IPS DF 6.9 (cell line): ENCODE measurements around the gene BMERB1.

Experiments
- DNase-seq: peaks from one replicate; pipeline ENCODE4 v3.0.0-alpha.2; 2013; ENCODE audit warnings: low read depth, low spot score
- H3K27ac ChIP-seq: one replicate; pipeline ENCODE4 v1.5.1; 2013; ENCODE audit warnings: low read length, control low read depth
- H3K27me3 ChIP-seq: 2 replicates; pipeline ENCODE4 v1.6.1; 2013; ENCODE audit warnings: mild to moderate bottlenecking, low read length; ENCODE audit not compliant: control insufficient read depth, insufficient read depth
- H3K36me3 ChIP-seq: 2 replicates; pipeline ENCODE4 v1.6.1; 2013; ENCODE audit warnings: low read length; ENCODE audit not compliant: control insufficient read depth, insufficient read depth
- H3K4me1 ChIP-seq: 2 replicates; pipeline ENCODE4 v1.6.1; 2013; ENCODE audit warnings: low read length; ENCODE audit not compliant: control insufficient read depth, insufficient read depth
- H3K4me3 ChIP-seq: 2 replicates; pipeline ENCODE4 v1.5.1; 2013; ENCODE audit warnings: mild to moderate bottlenecking, low read length
- H3K9me3 ChIP-seq: 2 replicates; pipeline ENCODE4 v1.6.1; 2013; ENCODE audit warnings: low read length, inconsistent platforms; ENCODE audit not compliant: control insufficient read depth, insufficient read depth
- WGBS: extraction: QIAGEN DNeasy Blood & Tissue Kit; methylation state at CpG from one replicate; pipeline ENCODE4 v1.1.7; 2013; ENCODE audit warnings: mixed read lengths, missing lambda C conversion rate; ENCODE audit not compliant: insufficient read length, insufficient coverage; 5-methylcytosine and 5-hydroxymethylcytosine counted together

The BMERB1 gene

GRCh38 chr16:15587152-15587825 lies 152.9 kb downstream of the BMERB1 start:
- Histone ChIP-seq H3K4me3 (no peak overlapping the region), H3K36me3 (peaks cover 10% of the 10 kb centered on the region), H3K27me3 (no peaks in the 10 kb centered on the region), H3K4me1 (no peaks in the 10 kb centered on the region; the same call in 1 of the 2 replicates), H3K27ac (no peak overlapping the region), H3K9me3 (no peaks in the 10 kb centered on the region)
- no CpG with 5 or more reads among the region's 17 CpGs for WGBS
- no peak for DNase-seq

- no peak overlapping the region for H3K4me3 ChIP-seq
- H3K36me3 ChIP-seq: peaks cover 3% of the 10 kb centered on the region
- no peak for DNase-seq
- no peaks in the 10 kb centered on the region for H3K9me3 ChIP-seq
- H3K27ac ChIP-seq: no peak overlapping the region
- no peaks in the 10 kb centered on the region for H3K27me3 ChIP-seq
- WGBS: no CpG with 5 or more reads among the region's 9 CpGs
- H3K4me1 ChIP-seq: no peaks in the 10 kb centered on the region; the same call in 1 of the 2 replicates
These were observed 157.9 kb downstream of the BMERB1 start for GRCh38 chr16:15592324-15592723.

- no peaks in the 10 kb centered on the region for H3K9me3 ChIP-seq
- H3K4me1 ChIP-seq: no peaks in the 10 kb centered on the region
- H3K27ac ChIP-seq: no peak overlapping the region
- peaks cover 4% of the 10 kb centered on the region; the same call in 1 of the 2 replicates for H3K36me3 ChIP-seq
- H3K4me3 ChIP-seq: no peak overlapping the region
- DNase-seq: no peak
- no peaks in the 10 kb centered on the region for H3K27me3 ChIP-seq
- WGBS: no CpG with 5 or more reads among the region's 9 CpGs
These were observed 158.8 kb downstream of the BMERB1 start for GRCh38 chr16:15593235-15593634.

GRCh38 chr16:15594711-15595320 lies 160.4 kb downstream of the BMERB1 start:
- no peak overlapping the region for H3K27ac ChIP-seq
- H3K27me3 ChIP-seq: no peaks in the 10 kb centered on the region
- H3K4me3 ChIP-seq: no peak overlapping the region
- peaks cover 13% of the 10 kb centered on the region for H3K36me3 ChIP-seq
- H3K9me3 ChIP-seq: no peaks in the 10 kb centered on the region
- no peaks in the 10 kb centered on the region for H3K4me1 ChIP-seq
- no peak for DNase-seq
- no CpG with 5 or more reads among the region's 6 CpGs for WGBS

- Histone ChIP-seq H3K4me1 (no peaks in the 10 kb centered on the region), H3K27me3 (no peaks in the 10 kb centered on the region), H3K27ac (no peak overlapping the region), H3K9me3 (no peaks in the 10 kb centered on the region), H3K36me3 (peaks cover 16% of the 10 kb centered on the region), H3K4me3 (no peak overlapping the region)
- no CpG with 5 or more reads among the region's 6 CpGs for WGBS
- no peak for DNase-seq
These were observed 162.7 kb downstream of the BMERB1 start for GRCh38 chr16:15597135-15597534.

GRCh38 chr16:15597822-15598647 lies 163.6 kb downstream of the BMERB1 start:
- no peak for DNase-seq
- H3K9me3 ChIP-seq: no peaks in the 10 kb centered on the region
- peaks cover 16% of the 10 kb centered on the region for H3K36me3 ChIP-seq
- WGBS: no CpG with 5 or more reads among the region's 15 CpGs
- no peaks in the 10 kb centered on the region for H3K27me3 ChIP-seq
- H3K4me1 ChIP-seq: no peaks in the 10 kb centered on the region
- H3K4me3 ChIP-seq: no peak overlapping the region
- H3K27ac ChIP-seq: no peak overlapping the region

GRCh38 chr16:15598648-15599190 lies 164.3 kb downstream of the BMERB1 start:
- H3K4me1 ChIP-seq: no peaks in the 10 kb centered on the region
- H3K4me3 ChIP-seq: no peak overlapping the region
- WGBS: no CpG with 5 or more reads among the region's 17 CpGs
- peaks cover 16% of the 10 kb centered on the region for H3K36me3 ChIP-seq
- H3K27me3 ChIP-seq: no peaks in the 10 kb centered on the region
- H3K27ac ChIP-seq: no peak overlapping the region
- no peak for DNase-seq
- no peaks in the 10 kb centered on the region for H3K9me3 ChIP-seq

GRCh38 chr16:15599303-15600070 lies 165.1 kb downstream of the BMERB1 start:
- no peaks in the 10 kb centered on the region for H3K4me1 ChIP-seq
- no peaks in the 10 kb centered on the region for H3K27me3 ChIP-seq
- WGBS: no CpG with 5 or more reads among the region's 21 CpGs
- no peak overlapping the region for H3K4me3 ChIP-seq
- H3K27ac ChIP-seq: no peak overlapping the region
- H3K9me3 ChIP-seq: no peaks in the 10 kb centered on the region
- no peak for DNase-seq
- H3K36me3 ChIP-seq: peaks cover 16% of the 10 kb centered on the region

- no CpG with 5 or more reads among the region's 9 CpGs for WGBS
- no peak for DNase-seq
- Histone ChIP-seq H3K4me1 (no peaks in the 10 kb centered on the region), H3K36me3 (peaks cover 20% of the 10 kb centered on the region), H3K9me3 (no peaks in the 10 kb centered on the region), H3K27me3 (no peaks in the 10 kb centered on the region), H3K4me3 (no peak overlapping the region), H3K27ac (no peak overlapping the region)
These were observed 167.0 kb downstream of the BMERB1 start for GRCh38 chr16:15601212-15601879.
